Stomach (tissue), 4 donors: ENCODE results near the gene ZFYVE21.

Experiments
- EP300 ChIP-seq: sonication (generic); formaldehyde crosslinking; IDR thresholded peaks from one replicate; pipeline ENCODE4 v1.6.1; 2017; ENCODE audit warnings: antibody characterized with exemption
- POLR2A ChIP-seq, 4 donors: fragments of 450-650 bp; IDR thresholded peaks; one replicate each; pipeline ENCODE4 v1.6.1; 2016; ENCODE audit warnings: antibody characterized with exemption in 4 of 4, control low read depth in 2 of 4, mild to moderate bottlenecking in 1 of 4, moderate library complexity in 1 of 4
- TF ChIP-seq, protein P1 (sequence below), 7 experiments: fragments of 450-650 bp in 4 of 7; fragments of 200-600 bp in 3 of 7; sonication (generic) in 3 of 7; IDR thresholded peaks; one replicate each; pipeline ENCODE4 v1.5.1; 2016 to 2019; ENCODE audit warnings: antibody characterized with exemption in 7 of 7, control low read depth in 2 of 7, mild to moderate bottlenecking in 1 of 7

DNA sequence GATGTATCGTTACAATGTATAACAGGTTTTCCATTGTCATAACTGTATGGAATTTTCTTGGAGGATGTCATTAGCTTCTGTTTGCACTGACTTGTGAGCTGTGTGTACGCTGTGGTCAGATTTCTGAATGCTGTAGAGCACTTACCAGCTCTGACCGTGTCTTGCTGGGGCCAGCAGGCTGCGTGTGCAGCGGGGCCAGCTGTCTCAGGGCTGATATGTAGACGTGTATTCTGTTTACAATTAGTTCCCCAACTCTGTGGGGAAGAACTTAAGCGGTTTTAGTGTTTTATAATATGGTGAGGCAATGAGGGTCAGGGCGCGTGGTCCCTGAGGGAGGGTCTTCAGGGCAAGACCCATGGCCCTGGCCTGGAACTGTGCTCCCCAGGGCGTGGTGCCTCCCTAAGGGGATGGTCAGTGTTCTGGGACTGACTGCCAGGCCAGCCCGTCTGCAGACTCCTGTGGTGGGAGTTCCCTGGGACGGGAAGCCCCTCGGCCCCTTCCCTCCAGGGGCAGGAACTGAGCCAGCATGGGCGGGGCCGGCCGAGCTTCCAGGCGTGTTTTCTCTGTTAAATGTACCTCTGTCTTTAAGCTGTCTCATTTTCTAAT lies 19.0 kb upstream of the ZFYVE21 start:
- TF ChIP-seq, protein P1, sequence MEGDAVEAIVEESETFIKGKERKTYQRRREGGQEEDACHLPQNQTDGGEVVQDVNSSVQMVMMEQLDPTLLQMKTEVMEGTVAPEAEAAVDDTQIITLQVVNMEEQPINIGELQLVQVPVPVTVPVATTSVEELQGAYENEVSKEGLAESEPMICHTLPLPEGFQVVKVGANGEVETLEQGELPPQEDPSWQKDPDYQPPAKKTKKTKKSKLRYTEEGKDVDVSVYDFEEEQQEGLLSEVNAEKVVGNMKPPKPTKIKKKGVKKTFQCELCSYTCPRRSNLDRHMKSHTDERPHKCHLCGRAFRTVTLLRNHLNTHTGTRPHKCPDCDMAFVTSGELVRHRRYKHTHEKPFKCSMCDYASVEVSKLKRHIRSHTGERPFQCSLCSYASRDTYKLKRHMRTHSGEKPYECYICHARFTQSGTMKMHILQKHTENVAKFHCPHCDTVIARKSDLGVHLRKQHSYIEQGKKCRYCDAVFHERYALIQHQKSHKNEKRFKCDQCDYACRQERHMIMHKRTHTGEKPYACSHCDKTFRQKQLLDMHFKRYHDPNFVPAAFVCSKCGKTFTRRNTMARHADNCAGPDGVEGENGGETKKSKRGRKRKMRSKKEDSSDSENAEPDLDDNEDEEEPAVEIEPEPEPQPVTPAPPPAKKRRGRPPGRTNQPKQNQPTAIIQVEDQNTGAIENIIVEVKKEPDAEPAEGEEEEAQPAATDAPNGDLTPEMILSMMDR (IDR thresholded peaks at IDR 0.05): no peak
- no peak for TF ChIP-seq POLR2A (IDR thresholded peaks at IDR 0.05)
- TF ChIP-seq EP300: no peak
